ENCODE data around the gene PRKCA.

- no peak for TF ChIP-seq CTCF (IDR thresholded peaks at IDR 0.05 in 2 of 3, conservative IDR thresholded peaks at IDR 0.05 in 1 of 3; ENCODE audit: insufficient read depth in 2 of 3, low read depth in 1 of 3, low read length in 3 of 3)
- no peak for TF ChIP-seq TCF3 (CRISPR knock-in tag; IDR thresholded peaks at IDR 0.05)
Measured at GRCh38 chr17:66520999-66521398, 218.6 kb downstream of the PRKCA start.

Measured in K562 (cell line).